ENCODE measurements around the gene RASAL2. TPM values are rescaled to one million over a fixed set of nuclear protein-coding genes. Genes with fewer than 3 reads are reported as not detected.

The RASAL2 gene
- total and polyA plus RNA-seq, 12 donors = 2.4 to 31.5 (median 15.0) TPM

- DNase-seq = no peak
- no peak overlapping the region for H3K27ac ChIP-seq
- no peaks in the 10 kb centered on the region for H3K36me3 ChIP-seq (replicated peaks in 1 of 2)
- TF ChIP-seq POLR2A (IDR thresholded peaks at IDR 0.05) (no peak), CTCF (IDR thresholded peaks at IDR 0.05) (no peak)
- no peak overlapping the region for H3K4me3 ChIP-seq
- no peaks in the 10 kb centered on the region for H3K27me3 ChIP-seq
- H3K4me1 ChIP-seq (replicated peaks in 1 of 2) = no peaks in the 10 kb centered on the region
- intact Hi-C loops (cut with DNase I) = no loop called here
- 89 to 97% (median 94%) methylated on average over 1 of the region's 1 CpG for WGBS, 4 donors
- no peaks in the 10 kb centered on the region for H3K9me3 ChIP-seq (replicated peaks in 1 of 3)
These were observed 230.1 kb downstream of the RASAL2 start for GRCh38 chr1:178324003-178324402.

DNA sequence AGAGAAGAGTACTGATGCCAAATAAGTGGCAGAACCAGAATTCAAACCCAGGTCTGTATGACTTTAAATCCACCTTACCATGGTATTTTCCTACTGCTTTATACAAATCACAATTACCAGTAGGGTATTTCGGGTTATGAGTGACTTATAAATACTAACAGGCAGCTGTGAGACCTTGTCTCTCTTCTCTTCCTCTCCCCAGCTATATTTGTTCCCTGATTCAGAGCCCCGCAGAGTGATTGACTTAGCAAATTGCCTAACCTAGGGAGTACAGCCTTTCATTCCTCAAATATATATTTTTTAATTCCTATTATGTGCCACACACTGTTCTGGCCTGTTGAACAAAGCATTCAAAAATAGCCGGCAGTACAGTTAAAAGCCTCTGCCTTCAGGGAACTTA lies 234.8 kb downstream of the RASAL2 start:
- Histone ChIP-seq H3K27ac (no peak overlapping the region), H3K36me3 (replicated peaks in 1 of 2) (no peaks in the 10 kb centered on the region), H3K4me3 (no peak overlapping the region), H3K4me1 (replicated peaks in 1 of 2) (no peaks in the 10 kb centered on the region), H3K9me3 (replicated peaks in 1 of 3) (no peaks in the 10 kb centered on the region), H3K27me3 (no peaks in the 10 kb centered on the region)
- TF ChIP-seq CTCF (IDR thresholded peaks at IDR 0.05) = no peak
- no peak for TF ChIP-seq POLR2A (IDR thresholded peaks at IDR 0.05)
- 87 to 96% (median 90%) methylated on average over 3 of the region's 3 CpGs for WGBS, 4 donors
- DNase-seq = no peak
- intact Hi-C loops (cut with DNase I) = no loop called here

- no peak overlapping the region for H3K4me3 ChIP-seq
- H3K9me3 ChIP-seq (replicated peaks in 1 of 3) = no peaks in the 10 kb centered on the region
- intact Hi-C loops (cut with DNase I) = no loop called here
- H3K4me1 ChIP-seq (replicated peaks in 1 of 2) = no peaks in the 10 kb centered on the region
- 86 to 94% (median 90%) methylated on average over 1 of the region's 1 CpG for WGBS, 4 donors
- no peak overlapping the region for H3K27ac ChIP-seq
- no peaks in the 10 kb centered on the region for H3K36me3 ChIP-seq (replicated peaks in 1 of 2)
- no peaks in the 10 kb centered on the region for H3K27me3 ChIP-seq
- TF ChIP-seq POLR2A (IDR thresholded peaks at IDR 0.05) = no peak
- TF ChIP-seq CTCF (IDR thresholded peaks at IDR 0.05) = no peak
- no peak for DNase-seq
These were observed 236.2 kb downstream of the RASAL2 start for GRCh38 chr1:178330153-178330552.

DNA sequence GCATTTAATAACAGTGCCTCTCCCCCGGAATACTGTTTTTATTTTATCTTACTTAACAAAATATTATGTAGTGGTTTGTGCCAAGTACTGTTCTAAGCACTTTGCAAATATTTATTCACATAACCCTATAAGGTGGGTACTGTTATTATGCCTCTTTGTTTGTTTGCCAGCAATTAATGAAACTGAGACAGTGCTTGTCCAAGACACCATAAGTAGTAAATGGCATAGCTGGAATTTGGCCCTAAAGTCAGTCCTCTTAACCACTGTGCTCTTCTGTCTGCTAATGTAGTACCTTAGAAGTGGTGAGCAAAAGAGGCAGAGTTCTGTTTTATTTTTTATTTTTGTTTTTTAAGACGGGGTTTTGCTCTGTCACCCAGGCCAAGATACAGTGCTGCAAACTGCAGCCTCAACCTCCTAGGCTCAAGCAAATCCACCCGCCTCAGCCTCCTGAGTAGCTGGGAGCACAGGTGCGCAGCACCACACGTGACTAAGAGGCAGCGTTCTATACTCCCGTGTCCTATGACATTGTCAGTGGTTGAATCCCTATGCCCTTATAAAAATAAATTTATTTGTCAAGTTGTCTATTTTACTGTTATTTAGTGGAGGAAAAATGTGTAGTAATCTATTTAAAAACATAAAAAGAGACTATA lies 237.1 kb downstream of the RASAL2 start:
- intact Hi-C loops (cut with DNase I) = no loop called here
- no peak overlapping the region for H3K27ac ChIP-seq
- WGBS, 4 donors = 86 to 91% (median 90%) methylated on average over 7 of the region's 7 CpGs
- no peaks in the 10 kb centered on the region for H3K36me3 ChIP-seq (replicated peaks in 1 of 2)
- no peak for DNase-seq
- TF ChIP-seq POLR2A (IDR thresholded peaks at IDR 0.05) (no peak), CTCF (IDR thresholded peaks at IDR 0.05) (no peak)
- no peak overlapping the region for H3K4me3 ChIP-seq
- H3K4me1 ChIP-seq (replicated peaks in 1 of 2) = no peaks in the 10 kb centered on the region
- H3K9me3 ChIP-seq (replicated peaks in 1 of 3) = no peaks in the 10 kb centered on the region
- H3K27me3 ChIP-seq = no peaks in the 10 kb centered on the region

All from adrenal gland (tissue), 12 donors.